CD4-positive, alpha-beta T cell treated with Interleukin-4 for 4 hours (primary cell): Measurements from ENCODE around the gene ZDHHC11B.
A peak's percentile ranks its signal among the peaks of the same experiment; 100 is the strongest.
"Not testable (repeated sequence)": the region's sequence is repeated elsewhere in the genome, so short reads cannot be mapped to it uniquely, and the experiment has no call there.

Experiments
- DNase-seq: peaks from one replicate; pipeline ENCODE4 v3.0.0-alpha.2; 2020

Gene ZDHHC11B

DNA sequence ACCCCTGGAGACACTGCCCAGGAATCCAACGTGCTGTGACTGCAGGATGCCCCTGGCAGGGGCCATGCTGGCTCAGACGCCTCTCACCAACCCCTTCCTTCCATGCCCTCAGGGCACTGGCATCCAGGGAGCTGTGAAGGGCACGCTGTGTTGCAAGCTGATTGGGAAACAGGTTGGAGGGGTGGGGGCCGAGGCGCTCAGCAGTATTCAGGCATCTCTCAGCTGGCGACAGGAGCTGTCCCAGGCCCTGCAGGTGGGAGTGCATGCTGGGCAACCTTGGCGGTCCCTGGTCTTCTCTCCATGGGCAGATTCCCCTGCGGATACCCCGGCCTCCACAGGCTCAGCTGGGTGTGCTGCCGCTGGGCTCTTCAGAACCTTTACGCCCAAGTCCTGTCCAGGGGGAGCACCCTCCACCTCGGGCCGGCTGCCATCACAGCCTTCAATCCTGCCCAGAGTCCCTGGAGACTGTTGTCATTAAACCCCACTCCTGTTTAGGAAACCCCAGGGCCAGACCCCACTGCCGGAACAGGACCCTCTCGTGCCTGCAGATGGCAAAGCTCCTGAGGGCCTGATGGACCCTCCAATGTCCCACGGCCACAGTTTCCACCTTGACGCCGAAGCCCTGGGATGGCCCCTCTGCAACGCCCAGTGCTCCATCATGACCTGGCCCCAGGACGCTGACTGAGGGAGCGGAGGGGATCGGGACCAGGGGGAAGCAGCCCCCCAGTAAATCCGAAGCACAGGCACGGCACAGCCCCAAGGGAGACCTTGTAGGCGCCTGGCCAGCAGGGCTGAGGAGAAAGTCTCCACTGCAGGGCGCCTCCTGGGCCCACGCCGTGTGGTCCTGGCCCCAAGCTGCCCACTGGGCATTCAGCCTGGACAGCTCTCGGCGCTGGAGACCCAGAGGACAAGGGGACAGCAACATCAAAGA is 100.7 kb downstream of the ZDHHC11B start:
- no peak for DNase-seq

DNA sequence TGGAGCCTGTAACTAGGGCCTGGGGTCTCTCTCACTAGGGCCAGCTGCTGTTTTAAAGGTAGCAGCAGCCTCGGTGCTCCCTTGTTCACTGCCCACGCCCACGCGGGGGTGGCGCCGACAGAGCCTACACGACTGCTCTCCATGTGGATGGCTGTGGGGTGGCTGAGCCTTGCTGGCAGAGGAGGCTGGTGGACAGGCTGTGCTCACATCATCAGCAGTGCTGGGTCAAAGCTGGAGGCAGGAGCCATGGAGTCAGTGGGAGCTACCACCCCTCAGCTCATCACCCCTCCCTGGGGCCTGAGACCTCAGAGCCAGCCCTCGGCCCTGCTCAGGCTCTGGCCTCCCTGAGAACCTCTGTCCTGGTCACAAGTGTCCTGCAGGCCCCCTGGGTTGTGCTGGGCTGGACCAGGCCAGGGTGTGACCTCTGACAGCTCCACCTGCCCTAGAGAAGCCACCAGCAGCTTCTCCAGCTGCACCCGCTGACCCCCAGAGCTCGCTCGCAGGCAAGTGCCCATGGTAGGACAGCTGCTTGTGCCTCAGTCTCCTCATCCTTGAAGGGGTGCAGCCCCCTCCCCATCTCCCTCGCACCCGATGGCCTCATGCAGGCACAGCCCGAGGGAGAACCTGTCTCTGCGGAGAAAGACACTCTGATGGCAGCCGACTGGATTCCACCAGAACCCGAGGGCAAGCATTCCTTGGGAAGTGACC is 101.7 kb downstream of the ZDHHC11B start:
- DNase-seq, result not testable (repeated sequence)

- not testable (repeated sequence) for DNase-seq
Measured at GRCh38 chr5:682216-682615, 102.3 kb downstream of the ZDHHC11B start.

- DNase-seq, result not testable (repeated sequence)
Measured at GRCh38 chr5:681317-682191, 103.0 kb downstream of the ZDHHC11B start.

- DNase-seq, result not testable (repeated sequence)
Measured at GRCh38 chr5:680836-681235, 103.7 kb downstream of the ZDHHC11B start.

DNA sequence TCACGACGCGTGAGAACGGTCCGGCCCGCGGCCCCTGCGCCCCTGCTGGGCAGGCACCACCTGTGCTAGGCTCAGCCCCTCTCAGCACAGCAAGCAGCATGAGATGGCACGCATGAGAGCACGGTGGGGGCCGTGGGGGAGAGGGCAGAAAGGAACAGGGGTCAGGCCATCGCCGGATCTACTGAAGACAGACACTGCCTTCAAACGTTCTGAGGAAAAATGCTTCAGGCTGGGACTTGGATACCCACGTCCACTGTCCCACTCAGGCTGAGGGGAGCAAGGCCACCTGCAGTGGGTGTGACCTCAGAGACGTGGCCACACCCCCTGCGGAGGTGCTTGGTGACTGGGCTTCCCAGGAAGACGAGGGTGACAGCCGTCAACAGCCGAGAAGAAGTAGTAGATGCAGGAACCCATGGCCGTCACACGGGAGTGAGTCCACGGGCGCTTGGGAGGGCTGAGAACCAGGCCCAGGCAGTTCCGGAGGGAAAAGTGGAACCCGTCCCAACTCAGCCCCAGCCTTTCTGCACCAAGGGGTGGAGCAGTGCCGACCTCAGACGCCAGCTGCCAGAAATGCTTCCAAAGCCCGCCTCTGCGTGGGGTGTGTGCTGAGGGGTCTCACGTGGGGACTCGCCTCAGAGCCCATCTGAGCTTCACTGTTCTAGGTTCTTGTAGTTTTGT is 104.3 kb downstream of the ZDHHC11B start:
- DNase-seq, result not testable (repeated sequence)

- DNase-seq, result not testable (repeated sequence)
Measured at GRCh38 chr5:679166-679895, 105.2 kb downstream of the ZDHHC11B start.

DNA sequence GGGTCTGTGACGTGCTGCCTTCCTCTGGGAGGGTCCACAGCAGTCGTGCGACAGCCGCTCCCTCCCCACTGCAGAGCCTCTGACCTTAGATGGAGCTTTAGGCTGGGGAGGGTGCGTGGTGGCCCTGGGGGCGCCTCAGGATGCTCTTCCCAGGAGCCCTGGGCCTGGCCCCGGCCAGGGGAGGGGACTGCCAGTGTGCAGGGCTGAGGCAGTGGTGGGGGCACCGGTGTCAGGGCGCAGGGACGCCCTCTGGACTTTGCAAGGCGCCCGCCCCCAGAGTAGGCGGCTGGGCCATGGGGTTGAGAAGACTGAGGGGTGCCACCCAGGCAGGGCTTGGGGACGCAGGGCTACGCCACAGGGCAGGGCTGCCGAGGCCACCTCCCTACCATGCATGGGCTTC is 106.0 kb downstream of the ZDHHC11B start:
- DNase-seq, result not testable (repeated sequence)

DNA sequence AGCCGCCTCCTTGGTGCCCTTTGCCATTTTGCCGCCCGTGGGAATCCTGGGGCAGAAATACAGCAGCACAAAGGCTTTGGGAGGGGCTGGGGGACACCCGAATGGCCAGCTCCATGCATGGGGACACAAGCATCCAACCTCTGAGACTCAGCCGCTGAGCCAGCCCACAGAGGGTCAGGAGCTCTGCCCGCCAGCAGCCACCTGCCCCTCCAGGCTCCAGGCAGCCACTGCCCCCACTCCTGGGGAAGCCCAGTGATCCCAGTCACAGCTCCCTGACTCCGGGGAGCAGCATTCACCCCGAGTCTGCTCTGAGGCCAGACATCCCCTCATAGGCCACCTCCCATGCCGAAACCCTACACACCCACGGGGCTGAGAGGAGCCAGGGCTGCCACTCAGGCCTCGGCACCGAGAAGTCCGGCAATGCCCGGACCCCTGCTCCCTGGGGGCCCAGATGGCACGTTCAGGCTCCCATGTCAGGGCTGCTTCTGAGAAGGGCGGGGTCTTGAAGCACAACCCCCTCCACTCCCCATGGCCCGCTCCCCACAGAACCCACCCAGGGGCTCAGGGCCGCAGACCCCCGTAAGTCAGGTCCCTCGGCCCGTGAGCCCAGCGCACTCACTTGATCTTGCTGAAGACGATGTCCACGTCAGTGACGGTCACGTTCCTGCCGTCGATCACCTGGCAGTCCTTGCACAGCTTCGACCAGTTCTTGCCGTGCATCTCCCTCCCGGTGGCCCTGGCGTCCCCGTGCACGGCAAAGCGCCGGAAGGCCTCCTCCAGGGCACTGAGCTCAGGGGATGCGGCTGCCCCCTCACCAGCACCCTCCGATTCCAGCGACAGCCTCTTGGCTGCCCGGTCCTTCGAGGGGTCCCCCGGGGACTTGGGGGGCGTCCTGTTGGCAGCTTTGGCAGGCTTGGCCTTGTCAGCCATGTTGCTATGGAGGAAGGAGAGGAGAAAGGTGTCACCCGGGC is 107.1 kb downstream of the ZDHHC11B start:
- DNase-seq, result no peak

- DNase-seq, result no peak
Measured at GRCh38 chr5:676699-677076, 107.8 kb downstream of the ZDHHC11B start.

DNA sequence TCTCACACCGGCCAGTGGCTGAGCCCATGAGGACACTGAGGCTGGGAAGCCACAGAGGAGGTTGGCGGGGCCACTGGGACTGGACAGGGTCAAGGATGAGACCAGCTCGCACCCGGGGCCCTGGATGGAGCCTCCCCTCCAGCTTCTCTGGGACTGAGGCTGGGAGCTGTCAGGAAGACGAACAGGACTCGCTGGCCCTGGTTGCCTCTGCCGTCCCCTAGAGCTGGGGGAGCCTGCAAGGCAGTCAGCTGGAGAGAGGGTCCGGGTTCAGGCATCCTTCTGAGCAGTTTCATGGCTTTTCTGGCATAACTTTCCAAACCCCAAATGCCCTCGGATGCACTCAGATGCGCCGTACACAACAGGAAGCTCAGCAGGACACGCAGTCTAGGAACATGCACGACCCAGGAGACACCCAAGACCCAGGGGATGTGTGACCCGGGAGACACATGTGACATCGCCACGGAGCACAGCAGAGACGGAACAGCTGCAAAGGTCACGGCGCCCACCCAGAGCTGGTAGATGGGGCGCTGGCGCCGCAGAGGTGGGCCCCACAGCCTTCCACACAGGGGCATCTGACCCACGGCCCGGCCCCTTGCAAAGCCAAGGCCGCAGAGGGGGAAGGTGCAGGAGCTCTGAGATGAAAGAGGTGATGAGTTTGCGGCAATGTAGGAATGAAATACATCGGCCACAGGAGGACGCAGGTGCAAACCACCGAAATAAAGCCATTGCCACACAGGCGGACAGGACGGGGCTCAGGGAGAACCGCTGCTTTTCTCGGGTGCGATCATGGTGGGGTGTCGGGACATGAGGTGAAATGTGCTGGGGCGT is 108.4 kb downstream of the ZDHHC11B start:
- no peak for DNase-seq

DNA sequence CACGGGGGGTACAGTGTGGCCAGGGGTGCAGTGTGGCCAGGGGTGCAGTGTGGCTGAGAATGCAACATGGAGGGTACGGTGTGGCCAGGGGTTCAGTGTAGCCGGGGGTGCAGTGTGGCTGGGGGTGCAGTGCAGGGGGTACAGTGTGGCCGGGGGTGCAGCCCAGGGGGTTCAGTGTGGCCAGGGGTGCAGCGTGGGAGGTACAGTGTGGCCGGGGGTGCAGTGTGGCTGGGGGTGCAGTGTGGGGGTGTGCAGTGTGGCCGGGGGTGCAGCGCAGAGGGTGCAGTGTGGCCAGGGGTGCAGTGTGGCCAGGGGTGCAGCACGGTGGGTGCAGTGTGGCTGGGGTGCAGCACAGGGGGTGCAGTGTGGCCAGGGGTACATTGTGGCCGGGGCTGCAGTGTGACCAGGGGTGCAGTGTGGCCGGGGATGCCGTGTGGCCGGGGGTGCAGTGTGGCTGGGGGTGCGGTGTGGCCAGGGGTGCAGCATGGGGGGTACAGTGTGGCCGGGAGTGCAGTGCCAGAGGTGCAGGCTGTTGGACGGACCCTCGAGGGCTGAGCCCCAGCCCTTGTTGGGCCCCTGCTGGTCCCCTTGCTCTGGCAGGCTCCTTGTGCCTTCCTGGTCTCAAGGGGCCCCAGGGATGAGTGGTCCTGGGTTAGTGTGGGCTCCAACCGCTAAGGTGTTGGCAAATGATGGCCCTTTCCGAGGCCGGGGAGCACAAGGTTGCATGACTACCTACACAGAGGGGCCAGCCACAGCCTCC is 109.2 kb downstream of the ZDHHC11B start:
- DNase-seq, result no peak

DNA sequence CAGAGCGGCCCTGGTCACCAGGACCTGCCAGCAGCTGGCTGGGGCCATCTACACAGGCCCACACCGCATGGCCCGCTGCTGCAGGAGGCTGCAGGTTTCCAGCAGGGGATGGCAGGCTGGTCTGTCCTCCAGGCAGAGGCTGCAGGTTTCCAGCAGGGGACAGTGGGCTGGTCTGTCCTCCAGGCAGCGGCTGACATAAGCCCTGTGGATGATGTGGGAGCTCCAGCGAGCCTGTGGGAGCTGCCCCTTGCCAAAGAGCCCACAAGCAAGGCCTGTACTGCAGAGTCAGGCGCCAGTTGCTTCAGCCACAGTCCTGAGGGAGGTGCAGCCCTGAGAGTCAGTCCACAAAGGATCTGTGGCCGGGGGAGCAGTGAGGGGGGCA is 109.9 kb downstream of the ZDHHC11B start:
- DNase-seq, result no peak

GRCh38 chr5:673831-674629 is 110.5 kb downstream of the ZDHHC11B start:
- DNase-seq, result no peak

DNA sequence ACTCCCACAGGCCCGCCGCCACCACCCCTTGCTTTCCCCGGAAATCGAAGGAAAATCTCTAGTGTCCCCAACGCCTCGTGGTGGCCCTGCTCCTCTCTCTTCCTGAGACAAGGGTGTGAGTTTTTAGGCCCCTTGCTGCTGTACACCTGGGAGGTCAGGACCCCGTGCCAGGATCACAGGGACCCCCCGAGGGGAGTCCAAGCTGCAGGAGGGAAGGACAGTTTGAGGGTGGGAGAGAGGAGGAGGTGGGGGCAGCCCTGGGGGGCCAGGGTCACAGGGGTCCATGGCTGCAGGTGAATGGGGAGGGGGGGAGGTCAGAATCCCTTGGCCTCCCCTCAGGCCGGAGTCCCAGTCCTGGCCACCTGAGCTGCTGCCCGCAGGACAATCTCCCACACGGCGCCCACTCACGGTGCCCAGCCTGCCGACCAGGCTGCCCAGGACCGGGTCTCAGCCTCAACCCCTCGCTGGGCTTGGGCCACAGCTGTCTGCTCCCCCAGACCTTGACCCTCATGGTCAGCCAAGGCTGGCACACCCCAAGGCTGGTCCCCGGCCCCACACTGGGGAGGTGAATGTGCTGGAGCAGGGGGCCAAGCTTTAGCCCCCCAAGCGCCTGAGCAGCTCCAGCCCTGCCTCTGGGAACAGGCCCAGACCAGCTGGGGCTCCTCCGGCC is 111.2 kb downstream of the ZDHHC11B start:
- no peak for DNase-seq

DNA sequence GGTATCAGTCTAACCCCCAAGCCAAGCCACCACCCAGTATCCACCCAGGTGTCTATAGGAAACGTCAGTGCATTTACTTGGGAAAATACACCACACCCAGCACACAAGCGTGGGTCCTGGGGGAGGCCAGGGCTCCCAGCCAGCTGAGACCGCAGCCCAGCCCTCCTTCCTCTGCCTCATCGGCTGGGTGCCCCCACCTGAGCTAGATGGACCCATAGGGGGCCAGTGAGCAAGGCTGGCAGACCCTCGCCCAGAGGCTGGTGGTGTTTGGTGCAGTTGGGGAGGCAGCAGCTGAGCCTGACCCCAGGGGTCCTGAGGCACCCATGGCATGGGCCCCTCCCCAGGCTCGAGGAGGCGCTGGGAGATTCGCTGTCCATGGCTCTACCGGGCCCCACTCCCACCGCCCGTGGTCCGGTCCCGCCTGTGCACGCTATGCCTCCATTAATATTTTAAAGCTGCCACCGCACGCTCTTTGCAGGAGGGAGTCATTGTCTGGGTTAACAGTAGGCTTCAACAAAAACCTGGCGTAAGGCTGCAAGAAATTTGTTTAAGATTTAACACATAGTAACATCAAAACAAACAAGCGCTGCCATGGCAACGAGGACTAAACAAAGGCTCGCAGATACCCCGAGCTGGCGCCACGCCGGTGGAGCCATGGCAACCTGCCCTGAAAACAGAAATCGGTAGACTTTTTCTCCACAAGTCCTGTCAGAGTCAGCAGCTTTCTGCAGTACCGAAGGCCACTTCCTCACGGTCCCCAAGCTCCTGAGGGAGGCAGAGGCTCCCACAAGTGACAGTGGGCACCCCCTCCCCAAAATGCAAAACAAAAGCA is 112.0 kb downstream of the ZDHHC11B start:
- DNase-seq, result peak; percentile 97
